Gastroesophageal sphincter (tissue), 4 donors: ENCODE measurements around the gene SATB2. TPM values are rescaled to one million over a fixed set of nuclear protein-coding genes. Genes with fewer than 3 reads are reported as not detected.

Experiments used
- ATAC-seq: fragments of 150-250 bp; one replicate; pipeline ENCODE4 v1.9.1; 2016; ENCODE audit warnings: mild to moderate bottlenecking, moderate library complexity
- H3K27ac ChIP-seq, 4 donors: fragments of 200-600 bp; sonication (generic) in 3 of 4; 1 replicate in 3 of 4; 2 replicates in 1 of 4; pipeline ENCODE4 v1.5.1; 2016 to 2019
- H3K27me3 ChIP-seq: fragments of 200-600 bp; sonication (generic); one replicate; pipeline ENCODE4 v1.5.1; 2019
- H3K36me3 ChIP-seq, 2 donors: fragments of 200-600 bp; sonication (generic); one replicate each; pipeline ENCODE4 v1.5.1; 2019; ENCODE audit warnings: control low read depth in 1 of 2
- H3K4me1 ChIP-seq, 3 donors: fragments of 200-600 bp; sonication (generic); 1 replicate in 2 of 3; 2 replicates in 1 of 3; pipeline ENCODE4 v1.5.1; 2016 to 2019; ENCODE audit warnings: control low read depth in 2 of 3
- H3K4me3 ChIP-seq, 2 donors: fragments of 200-600 bp; sonication (generic); one replicate each; pipeline ENCODE4 v1.5.1; 2019; ENCODE audit warnings: mild to moderate bottlenecking in 1 of 2, moderate library complexity in 1 of 2
- H3K9me3 ChIP-seq, 3 donors: fragments of 200-600 bp; sonication (generic); one replicate each; pipeline ENCODE4 v1.5.1; 2017 to 2019; ENCODE audit warnings: control low read depth in 2 of 3
- CTCF ChIP-seq, 4 experiments: fragments of 200-600 bp in 2 of 4; fragments of 450-650 bp in 2 of 4; sonication (generic) in 1 of 4; IDR thresholded peaks; one replicate each; pipeline ENCODE4 v1.5.1; 2017 to 2019; ENCODE audit warnings: antibody characterized with exemption in 4 of 4, mild to moderate bottlenecking in 2 of 4, moderate library complexity in 2 of 4
- EP300 ChIP-seq: sonication (generic); formaldehyde crosslinking; IDR thresholded peaks from one replicate; pipeline ENCODE4 v1.6.1; 2017; ENCODE audit warnings: antibody characterized with exemption, mild to moderate bottlenecking
- POLR2A ChIP-seq, 2 donors: fragments of 450-650 bp; IDR thresholded peaks; one replicate each; pipeline ENCODE4 v1.6.1; 2017; ENCODE audit warnings: antibody characterized with exemption in 2 of 2, mild to moderate bottlenecking in 2 of 2, moderate library complexity in 1 of 2
- POLR2AphosphoS5 ChIP-seq: sonication (generic); formaldehyde crosslinking; IDR thresholded peaks from one replicate; pipeline ENCODE4 v1.6.1; 2017; ENCODE audit warnings: antibody characterized with exemption
- WGBS, 2 donors: methylation state at CpG; one replicate each; pipeline ENCODE4 v1.1.5; 2018; ENCODE audit warnings: low coverage in 1 of 2; 5-methylcytosine and 5-hydroxymethylcytosine counted together
- total RNA-seq, 4 donors: library from RNA; depleted of rRNA; stranded (reverse); fragments of >200 nt; gene quantifications; one replicate each; pipeline ENCODE4 v1.1.0, GENCODE V29; 2016

SATB2 gene
- total RNA-seq, 4 donors from 2014 or later, result 2.2 to 6.7 (median 3.4) TPM

DNA sequence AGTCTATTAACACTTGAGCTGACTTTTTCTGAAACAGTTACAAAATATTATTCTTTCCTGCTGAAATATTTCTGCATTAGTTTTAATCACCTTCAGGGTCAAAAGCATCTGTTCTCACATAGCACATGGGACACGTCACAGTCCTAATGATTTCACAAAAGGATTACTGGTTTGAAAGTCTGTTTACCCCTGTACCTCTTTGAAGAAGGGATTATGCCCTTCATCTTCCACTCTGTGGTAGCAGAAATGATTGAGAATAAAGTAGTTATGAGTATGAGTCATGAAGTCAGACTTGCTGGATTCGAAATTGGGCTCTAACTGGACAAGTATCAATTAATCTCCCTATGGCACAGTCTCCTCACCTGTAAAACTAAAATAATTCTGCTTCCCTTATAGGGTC, 121.2 kb downstream of the SATB2 start:
- Histone ChIP-seq H3K4me3 (no peak overlapping the region), H3K4me1 (peaks cover 0 to 14% (median 0%) of the 10 kb centered on the region in 3 donors), H3K27ac (no peak overlapping the region), H3K9me3 (no peaks in the 10 kb centered on the region), H3K36me3 (no peaks in the 10 kb centered on the region), H3K27me3 (no peaks in the 10 kb centered on the region)
- TF ChIP-seq EP300, result no peak
- TF ChIP-seq POLR2AphosphoS5, result no peak
- no peak for TF ChIP-seq POLR2A (IDR thresholded peaks at IDR 0.05)
- TF ChIP-seq CTCF (IDR thresholded peaks at IDR 0.05), result no peak
- no peak for ATAC-seq
- 8 to 19% methylated on average over 2 of the region's 2 CpGs for WGBS, 2 donors

- H3K36me3 ChIP-seq, result no peaks in the 10 kb centered on the region
- ATAC-seq, result no peak
- H3K27ac ChIP-seq, result no peak overlapping the region
- TF ChIP-seq EP300, result no peak
- no peak for TF ChIP-seq POLR2AphosphoS5
- no peak for TF ChIP-seq CTCF (IDR thresholded peaks at IDR 0.05)
- TF ChIP-seq POLR2A (IDR thresholded peaks at IDR 0.05), result no peak
- WGBS, 2 donors, result 80 to 92% methylated on average over 1 to 2 of the region's 2 CpGs
- H3K27me3 ChIP-seq, result no peaks in the 10 kb centered on the region
- H3K4me1 ChIP-seq, result peaks cover 0 to 5% (median 0%) of the 10 kb centered on the region in 3 donors
- H3K4me3 ChIP-seq, result no peak overlapping the region
- H3K9me3 ChIP-seq, result no peaks in the 10 kb centered on the region
Observed at GRCh38 chr2:199335502-199335901, 122.2 kb downstream of the SATB2 start.

- Histone ChIP-seq H3K27me3 (no peaks in the 10 kb centered on the region), H3K27ac (no peak overlapping the region), H3K36me3 (peaks cover 0 to 8% of the 10 kb centered on the region in 2 donors), H3K4me1 (no peaks in the 10 kb centered on the region), H3K9me3 (no peaks in the 10 kb centered on the region), H3K4me3 (no peak overlapping the region)
- no peak for ATAC-seq
- no peak for TF ChIP-seq POLR2A (IDR thresholded peaks at IDR 0.05)
- no peak for TF ChIP-seq EP300
- no peak for TF ChIP-seq CTCF (IDR thresholded peaks at IDR 0.05)
- WGBS, 2 donors, result 49 to 75% methylated on average over 5 of the region's 5 CpGs
Observed at GRCh38 chr2:199329466-199329865, 128.3 kb downstream of the SATB2 start.

DNA sequence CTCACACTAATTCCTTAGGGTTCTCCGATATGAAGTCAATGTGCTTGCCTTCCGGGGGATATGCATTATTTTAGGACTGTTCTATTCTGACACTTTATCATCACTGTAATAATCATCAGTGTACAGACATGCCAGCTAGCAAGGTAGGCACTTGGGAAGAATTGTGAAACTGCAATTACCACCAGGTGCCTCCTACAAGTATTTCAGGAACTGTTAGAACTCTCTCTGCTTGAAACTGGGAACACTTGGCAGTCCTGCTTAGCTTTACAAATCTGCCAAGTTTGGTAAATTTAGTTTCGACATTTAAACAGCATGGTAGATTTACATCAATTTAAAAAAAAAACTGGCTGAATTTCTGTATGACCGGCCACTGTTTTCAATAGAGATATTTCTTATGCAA, 128.7 kb downstream of the SATB2 start:
- Histone ChIP-seq H3K4me3 (no peak overlapping the region), H3K9me3 (no peaks in the 10 kb centered on the region), H3K36me3 (peaks cover 0 to 8% of the 10 kb centered on the region in 2 donors), H3K4me1 (no peaks in the 10 kb centered on the region), H3K27me3 (no peaks in the 10 kb centered on the region), H3K27ac (no peak overlapping the region)
- ATAC-seq, result no peak
- TF ChIP-seq CTCF (IDR thresholded peaks at IDR 0.05) (no peak), POLR2A (IDR thresholded peaks at IDR 0.05) (no peak), EP300 (no peak), POLR2AphosphoS5 (no peak)
- 85 to 87% methylated on average over 3 to 4 of the region's 4 CpGs for WGBS, 2 donors

DNA sequence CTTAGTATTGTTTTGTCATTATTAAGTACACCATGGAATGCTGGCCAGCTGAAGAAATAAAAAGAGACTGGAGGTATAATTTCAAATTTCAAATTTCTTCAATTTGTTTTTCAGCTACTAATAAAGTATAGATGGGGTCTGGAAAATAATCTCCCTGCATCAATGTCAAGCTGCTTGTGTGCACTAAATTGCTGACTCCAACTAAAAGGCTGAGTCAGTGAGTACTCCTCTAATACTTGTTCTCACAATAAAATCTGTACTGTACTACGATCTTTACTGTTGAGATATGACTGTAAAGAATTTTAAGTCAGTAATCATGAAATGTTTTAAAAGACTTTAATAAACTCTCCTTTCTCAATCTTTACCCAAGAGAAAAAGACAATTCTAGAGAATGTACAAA, 131.9 kb downstream of the SATB2 start:
- H3K27me3 ChIP-seq, result no peaks in the 10 kb centered on the region
- WGBS, 2 donors, result 68 to 100% methylated on average over 1 of the region's 1 CpG
- H3K4me1 ChIP-seq, result no peaks in the 10 kb centered on the region
- H3K27ac ChIP-seq, result no peak overlapping the region
- no peak for ATAC-seq
- H3K9me3 ChIP-seq, result no peaks in the 10 kb centered on the region
- H3K4me3 ChIP-seq, result no peak overlapping the region
- H3K36me3 ChIP-seq, result peaks cover 0 to 8% of the 10 kb centered on the region in 2 donors
- no peak for TF ChIP-seq EP300
- no peak for TF ChIP-seq CTCF (IDR thresholded peaks at IDR 0.05)
- no peak for TF ChIP-seq POLR2AphosphoS5
- TF ChIP-seq POLR2A (IDR thresholded peaks at IDR 0.05), result no peak
